HG03280 (cell line): Measurements from ENCODE around the gene IL18RAP.

Experiments used
- ATAC-seq: cut with Tn5 transposase; IDR thresholded peaks from one replicate; pipeline ENCODE4 v1.9.1; 2021; ENCODE audit warnings: mild to moderate bottlenecking, moderate library complexity; ENCODE audit not compliant: unreplicated experiment

The IL18RAP gene

GRCh38 chr2:102492006-102492405 lies 69.0 kb downstream of the IL18RAP start:
- no peak for ATAC-seq

DNA sequence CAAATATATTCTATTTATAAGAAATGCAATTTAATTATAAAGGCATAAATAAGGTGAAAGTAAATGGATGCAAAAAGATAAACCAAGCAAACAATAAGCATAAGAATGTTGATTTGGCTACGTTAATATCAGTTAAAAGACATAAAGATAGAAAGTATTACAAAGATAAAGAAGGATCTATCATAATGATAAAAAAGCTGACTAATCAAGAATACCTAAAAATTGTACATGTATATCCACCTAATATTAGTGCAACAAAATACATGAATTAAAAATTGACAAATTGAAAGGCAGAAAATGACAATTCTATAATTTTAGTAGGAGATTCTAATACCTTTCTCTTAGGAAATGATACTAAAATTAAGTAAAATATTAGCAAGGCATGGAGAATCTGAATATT lies 71.6 kb downstream of the IL18RAP start:
- ATAC-seq = no peak

DNA sequence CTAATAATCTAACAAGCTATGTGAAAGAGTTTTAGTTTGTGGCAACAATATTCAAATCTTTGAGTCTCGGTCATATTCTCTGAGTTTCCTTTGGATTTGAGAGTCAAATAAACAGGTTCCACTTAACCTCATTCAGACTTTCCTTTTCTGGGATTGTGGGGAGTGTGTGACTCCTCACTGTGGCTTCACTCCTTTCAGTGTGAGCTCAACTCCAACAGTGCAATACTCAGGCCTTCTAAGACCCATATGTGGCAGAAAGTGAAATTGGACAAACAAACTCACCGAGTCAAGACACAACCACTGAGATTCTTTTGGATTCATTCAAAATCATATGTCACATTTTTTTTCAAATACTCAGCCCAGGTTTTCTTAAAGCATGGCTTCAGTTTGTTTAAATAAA lies 75.5 kb downstream of the IL18RAP start:
- no peak for ATAC-seq

DNA sequence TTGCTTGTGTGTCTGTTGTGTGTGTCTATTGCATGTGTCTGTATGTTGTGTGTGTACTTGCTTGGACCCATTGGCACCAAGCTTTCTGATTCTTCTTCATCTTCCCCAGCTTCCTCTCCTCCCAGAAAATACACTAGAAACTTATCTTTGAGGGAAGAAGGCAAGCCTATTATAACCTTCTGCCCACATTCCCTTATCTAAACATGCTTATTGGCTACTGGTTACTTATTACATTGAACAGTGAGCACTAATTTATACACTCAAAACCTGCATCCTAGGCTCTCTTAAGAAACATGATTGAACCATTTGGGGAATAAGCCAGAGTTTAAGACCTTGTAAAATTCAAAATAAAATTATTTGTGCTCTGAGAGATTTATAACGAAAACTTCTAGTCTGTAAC lies 76.6 kb downstream of the IL18RAP start:
- no peak for ATAC-seq
